Neural cell (in vitro differentiated cells): Measurements from ENCODE around the gene BFSP1. TPM values are rescaled to one million over a fixed set of nuclear protein-coding genes. Genes with fewer than 3 reads are reported as not detected.

ENCODE experiments used
- H2AFZ ChIP-seq: fragments of 200-600, 300-800 bp; sonication (generic), shearing (Covaris generic); 2 replicates; pipeline ENCODE4 v1.6.0; 2014; ENCODE audit warnings: low read depth, mild to moderate bottlenecking, antibody characterized with exemption, low read length, moderate library complexity
- H3F3A ChIP-seq: fragments of 200-600 bp; shearing (Covaris generic); 2 replicates; pipeline ENCODE4 v1.6.1; 2016; ENCODE audit warnings: mild to moderate bottlenecking, moderate library complexity, mixed read lengths, antibody characterized with exemption, low read length; ENCODE audit not compliant: insufficient read depth, poor library complexity, severe bottlenecking
- H3K27ac ChIP-seq: fragments of 200-600, 300-800 bp; sonication (generic), shearing (Covaris generic); 2 replicates; pipeline ENCODE4 v1.5.1; 2014; ENCODE audit warnings: mild to moderate bottlenecking, low read length, moderate library complexity
- H3K27me3 ChIP-seq: fragments of 300-800, 200-600 bp; sonication (generic), shearing (Covaris generic); 2 replicates; pipeline ENCODE4 v1.6.0; 2014; ENCODE audit warnings: mild to moderate bottlenecking, low read depth, low read length, moderate library complexity; ENCODE audit not compliant: insufficient read depth
- H3K36me3 ChIP-seq: fragments of 300-800, 200-600 bp; sonication (generic), shearing (Covaris generic); 2 replicates; pipeline ENCODE4 v1.5.1; 2014; ENCODE audit warnings: mild to moderate bottlenecking, antibody characterized with exemption, low read length, moderate library complexity; ENCODE audit not compliant: insufficient read depth
- H3K4me2 ChIP-seq: fragments of 300-800, 200-600 bp; sonication (generic), shearing (Covaris generic); 2 replicates; pipeline ENCODE4 v1.6.0; 2014; ENCODE audit warnings: mild to moderate bottlenecking, low read length
- H3K4me3 ChIP-seq: fragments of 300-800, 200-600 bp; sonication (generic), shearing (Covaris generic); 2 replicates; pipeline ENCODE4 v1.5.1; 2014; ENCODE audit warnings: mild to moderate bottlenecking, low read length, moderate library complexity
- H3K79me2 ChIP-seq: fragments of 200-600 bp; shearing (Covaris generic); replicated peaks from 2 replicates; pipeline ENCODE4 v1.6.0; 2014; ENCODE audit warnings: mild to moderate bottlenecking, low read length, moderate library complexity; ENCODE audit not compliant: insufficient read depth
- H3K9ac ChIP-seq: fragments of 300-800, 200-600 bp; sonication (generic), shearing (Covaris generic); 2 replicates; pipeline ENCODE4 v1.6.1; 2016; ENCODE audit warnings: mild to moderate bottlenecking, low read length, mixed read lengths
- H3K9me2 ChIP-seq: fragments of 200-600 bp; shearing (Covaris generic); 2 replicates; pipeline ENCODE4 v1.6.1; 2016; ENCODE audit warnings: mild to moderate bottlenecking, low read length, mixed read lengths; ENCODE audit not compliant: insufficient read depth
- H3K9me3 ChIP-seq: fragments of 200-600, 300-800 bp; sonication (generic), shearing (Covaris generic); 2 replicates; pipeline ENCODE4 v1.6.1; 2016; ENCODE audit warnings: mild to moderate bottlenecking, mixed run types, low read length, moderate library complexity, mixed read lengths
- H4K20me1 ChIP-seq: fragments of 200-600 bp; shearing (Covaris generic); 2 replicates; pipeline ENCODE4 v1.6.1; 2016; ENCODE audit warnings: mild to moderate bottlenecking, mixed run types; ENCODE audit not compliant: insufficient read depth
- EP300 ChIP-seq: fragments of 450-650 bp; conservative IDR thresholded peaks from 2 replicates; pipeline ENCODE4 v1.6.1; 2014; ENCODE audit warnings: antibody characterized with exemption, mild to moderate bottlenecking, moderate library complexity; ENCODE audit not compliant: poor library complexity, severe bottlenecking
- EZH2 ChIP-seq: fragments of 200-600, 300-800 bp; shearing (Covaris generic), sonication (generic); IDR thresholded peaks from 2 replicates; pipeline ENCODE4 v1.6.1; 2014; ENCODE audit warnings: antibody characterized with exemption, low read length, borderline replicate concordance, mild to moderate bottlenecking; ENCODE audit not compliant: insufficient read depth, poor library complexity, severe bottlenecking
- MXI1 ChIP-seq: fragments of 450-650 bp; conservative IDR thresholded peaks from 2 replicates; pipeline ENCODE4 v1.6.1; 2014; ENCODE audit warnings: antibody characterized with exemption, mild to moderate bottlenecking; ENCODE audit not compliant: poor library complexity, severe bottlenecking
- POLR2AphosphoS5 ChIP-seq: IDR thresholded peaks from 2 replicates; pipeline ENCODE4 v1.6.1; 2012
- RAD21 ChIP-seq: fragments of 450-650 bp; conservative IDR thresholded peaks from 2 replicates; pipeline ENCODE4 v1.6.1; 2014; ENCODE audit warnings: antibody characterized with exemption, mild to moderate bottlenecking, moderate library complexity
- SMC3 ChIP-seq: fragments of 450-650 bp; conservative IDR thresholded peaks from 2 replicates; pipeline ENCODE4 v1.6.1; 2014; ENCODE audit warnings: antibody characterized with exemption, mild to moderate bottlenecking, moderate library complexity; ENCODE audit not compliant: poor library complexity
- TAF1 ChIP-seq: IDR thresholded peaks from 2 replicates; pipeline ENCODE4 v1.6.1; 2012; ENCODE audit warnings: low read depth
- polyA minus RNA-seq: library from RNA; depleted of rRNA, polyadenylated mRNA; stranded (reverse); fragments of >200 nt; gene quantifications from 2 replicates; pipeline ENCODE4 v1.2.3, GENCODE V29; 2014
- polyA plus RNA-seq: library from polyadenylated mRNA; depleted of rRNA; stranded (reverse); fragments of >200 nt; gene quantifications from 2 replicates; pipeline ENCODE4 v1.2.3, GENCODE V29; 2014
- TF ChIP-seq, protein P1 (sequence below): IDR thresholded peaks from 2 replicates; pipeline ENCODE4 v1.6.1; 2012; ENCODE audit warnings: borderline replicate concordance
- TF ChIP-seq, protein P2 (sequence below): fragments of 450-650 bp; IDR thresholded peaks from 2 replicates; pipeline ENCODE4 v1.5.1; 2014; ENCODE audit warnings: antibody characterized with exemption, mild to moderate bottlenecking, moderate library complexity; ENCODE audit not compliant: poor library complexity, severe bottlenecking

Gene BFSP1
- polyA plus RNA-seq (1.3 and 2.3 TPM in 2 replicates), polyA minus RNA-seq (3.4 and 3.9 TPM in 2 replicates)

DNA sequence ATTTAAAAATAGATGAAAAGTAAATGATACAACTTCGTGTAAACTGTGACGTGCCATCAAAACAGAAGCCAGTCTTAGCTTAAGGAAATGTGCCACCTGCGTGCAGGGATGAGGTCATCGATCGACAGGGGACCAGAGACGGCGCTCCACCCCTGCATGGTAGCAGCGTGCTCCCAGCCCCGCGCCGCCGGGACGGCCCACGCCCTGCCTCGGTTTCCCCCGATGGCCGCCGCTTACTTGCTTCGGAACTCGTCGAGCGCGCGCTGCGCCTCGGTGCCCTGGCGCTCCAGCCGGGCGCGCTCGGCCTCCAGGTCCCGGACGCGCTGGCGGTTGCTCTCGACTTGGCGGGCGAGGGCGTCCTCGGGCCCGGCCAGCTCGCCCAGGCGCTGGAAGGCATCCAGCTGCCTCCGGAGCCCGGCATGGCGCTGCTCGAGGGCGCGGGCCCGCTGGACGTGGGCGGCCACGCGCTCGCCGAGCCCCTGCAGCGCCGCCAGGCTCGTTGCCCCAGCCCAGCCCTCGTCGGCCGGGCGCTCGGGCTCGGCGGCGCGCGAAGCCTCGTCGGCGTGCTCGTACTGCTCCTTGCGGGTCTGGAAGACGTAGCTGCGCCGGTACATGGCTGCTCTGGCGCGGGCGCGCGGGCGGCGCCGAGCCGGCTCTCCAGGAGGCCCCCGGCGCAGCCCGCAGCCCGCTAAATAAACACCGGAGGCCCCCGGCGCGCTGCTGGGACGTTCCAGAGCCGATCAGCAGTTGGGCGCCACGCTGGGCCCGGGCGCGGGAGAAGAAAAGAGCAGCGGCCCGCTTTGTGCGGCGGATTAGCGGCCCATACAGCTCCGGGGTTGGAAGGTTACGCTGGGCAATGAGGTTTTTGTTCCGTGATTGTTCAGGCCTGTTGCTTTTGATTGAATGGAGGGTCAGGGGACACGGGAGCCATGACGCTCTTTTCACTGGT lies at the start of gene BFSP1:
BFSP1 (minus strand) TSS at position 664 of the 949 bp plus-strand sequence; CDS start at position 614, 50 bp downstream.
- Histone ChIP-seq H3K27me3 (peaks cover 18% of the 10 kb centered on the region), H3K27ac (peak within 1 kb of the TSS; percentile 56), H3K9me2 (no peaks in the 10 kb centered on the region), H3F3A (no peaks in the 10 kb centered on the region), H3K4me3 (peak within 1 kb of the TSS; percentile 70), H3K9me3 (no peaks in the 10 kb centered on the region), H4K20me1 (no peaks in the 10 kb centered on the region), H3K9ac (peak within 1 kb of the TSS; percentile 77), H3K79me2 (no peaks in the 10 kb centered on the region), H3K4me2 (peak within 1 kb of the TSS; percentile 66), H3K36me3 (no peaks in the 10 kb centered on the region), H2AFZ (peak within 1 kb of the TSS; percentile 85)
- no peak for TF ChIP-seq EZH2
- TF ChIP-seq, protein P1, sequence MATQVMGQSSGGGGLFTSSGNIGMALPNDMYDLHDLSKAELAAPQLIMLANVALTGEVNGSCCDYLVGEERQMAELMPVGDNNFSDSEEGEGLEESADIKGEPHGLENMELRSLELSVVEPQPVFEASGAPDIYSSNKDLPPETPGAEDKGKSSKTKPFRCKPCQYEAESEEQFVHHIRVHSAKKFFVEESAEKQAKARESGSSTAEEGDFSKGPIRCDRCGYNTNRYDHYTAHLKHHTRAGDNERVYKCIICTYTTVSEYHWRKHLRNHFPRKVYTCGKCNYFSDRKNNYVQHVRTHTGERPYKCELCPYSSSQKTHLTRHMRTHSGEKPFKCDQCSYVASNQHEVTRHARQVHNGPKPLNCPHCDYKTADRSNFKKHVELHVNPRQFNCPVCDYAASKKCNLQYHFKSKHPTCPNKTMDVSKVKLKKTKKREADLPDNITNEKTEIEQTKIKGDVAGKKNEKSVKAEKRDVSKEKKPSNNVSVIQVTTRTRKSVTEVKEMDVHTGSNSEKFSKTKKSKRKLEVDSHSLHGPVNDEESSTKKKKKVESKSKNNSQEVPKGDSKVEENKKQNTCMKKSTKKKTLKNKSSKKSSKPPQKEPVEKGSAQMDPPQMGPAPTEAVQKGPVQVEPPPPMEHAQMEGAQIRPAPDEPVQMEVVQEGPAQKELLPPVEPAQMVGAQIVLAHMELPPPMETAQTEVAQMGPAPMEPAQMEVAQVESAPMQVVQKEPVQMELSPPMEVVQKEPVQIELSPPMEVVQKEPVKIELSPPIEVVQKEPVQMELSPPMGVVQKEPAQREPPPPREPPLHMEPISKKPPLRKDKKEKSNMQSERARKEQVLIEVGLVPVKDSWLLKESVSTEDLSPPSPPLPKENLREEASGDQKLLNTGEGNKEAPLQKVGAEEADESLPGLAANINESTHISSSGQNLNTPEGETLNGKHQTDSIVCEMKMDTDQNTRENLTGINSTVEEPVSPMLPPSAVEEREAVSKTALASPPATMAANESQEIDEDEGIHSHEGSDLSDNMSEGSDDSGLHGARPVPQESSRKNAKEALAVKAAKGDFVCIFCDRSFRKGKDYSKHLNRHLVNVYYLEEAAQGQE = no peak
- no peak for TF ChIP-seq SMC3
- peak; percentile 28 for TF ChIP-seq POLR2AphosphoS5
- TF ChIP-seq EP300 = peak; percentile 53
- TF ChIP-seq, protein P2, sequence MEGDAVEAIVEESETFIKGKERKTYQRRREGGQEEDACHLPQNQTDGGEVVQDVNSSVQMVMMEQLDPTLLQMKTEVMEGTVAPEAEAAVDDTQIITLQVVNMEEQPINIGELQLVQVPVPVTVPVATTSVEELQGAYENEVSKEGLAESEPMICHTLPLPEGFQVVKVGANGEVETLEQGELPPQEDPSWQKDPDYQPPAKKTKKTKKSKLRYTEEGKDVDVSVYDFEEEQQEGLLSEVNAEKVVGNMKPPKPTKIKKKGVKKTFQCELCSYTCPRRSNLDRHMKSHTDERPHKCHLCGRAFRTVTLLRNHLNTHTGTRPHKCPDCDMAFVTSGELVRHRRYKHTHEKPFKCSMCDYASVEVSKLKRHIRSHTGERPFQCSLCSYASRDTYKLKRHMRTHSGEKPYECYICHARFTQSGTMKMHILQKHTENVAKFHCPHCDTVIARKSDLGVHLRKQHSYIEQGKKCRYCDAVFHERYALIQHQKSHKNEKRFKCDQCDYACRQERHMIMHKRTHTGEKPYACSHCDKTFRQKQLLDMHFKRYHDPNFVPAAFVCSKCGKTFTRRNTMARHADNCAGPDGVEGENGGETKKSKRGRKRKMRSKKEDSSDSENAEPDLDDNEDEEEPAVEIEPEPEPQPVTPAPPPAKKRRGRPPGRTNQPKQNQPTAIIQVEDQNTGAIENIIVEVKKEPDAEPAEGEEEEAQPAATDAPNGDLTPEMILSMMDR = peak; percentile 37
- TF ChIP-seq MXI1 = peak; percentile 67
- TF ChIP-seq TAF1 = no peak
- peak; percentile 45 for TF ChIP-seq RAD21

DNA sequence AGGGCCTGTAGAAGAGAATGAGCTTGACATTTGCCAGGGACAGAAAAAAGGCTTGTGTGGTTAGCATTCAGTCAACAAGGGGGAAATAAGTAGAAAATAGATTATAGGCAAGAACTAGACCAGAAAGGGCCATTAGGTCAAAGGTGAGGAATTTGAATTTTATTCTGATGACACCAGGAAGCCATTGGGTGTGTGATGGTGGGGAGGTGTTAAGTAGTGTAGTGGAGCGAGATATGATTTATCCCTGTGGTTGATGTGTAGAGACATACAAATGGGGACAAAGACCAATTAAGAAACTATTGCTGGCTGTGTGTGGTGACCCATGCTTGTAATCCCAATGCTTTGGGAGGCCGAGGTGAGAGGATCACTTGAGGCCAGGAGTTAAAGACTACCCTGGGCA lies 49.7 kb upstream of the BFSP1 start:
- Histone ChIP-seq H3K9me2 (no peaks in the 10 kb centered on the region), H3F3A (no peaks in the 10 kb centered on the region), H3K36me3 (no peaks in the 10 kb centered on the region), H4K20me1 (peaks cover 4% of the 10 kb centered on the region), H2AFZ (no peak overlapping the region), H3K79me2 (peaks cover 69% of the 10 kb centered on the region), H3K27me3 (no peaks in the 10 kb centered on the region), H3K9ac (no peak overlapping the region), H3K9me3 (no peaks in the 10 kb centered on the region), H3K27ac (no peak overlapping the region), H3K4me2 (no peak overlapping the region), H3K4me3 (no peak overlapping the region)
- TF ChIP-seq EP300 (no peak), MXI1 (no peak), EZH2 (no peak), SMC3 (no peak), POLR2AphosphoS5 (no peak), TAF1 (no peak), RAD21 (no peak)
- TF ChIP-seq, protein P1 = no peak
- TF ChIP-seq, protein P2 = no peak
